HCT116 (cell line): ENCODE measurements around the gene AFF1. TPM values are rescaled to one million over a fixed set of nuclear protein-coding genes. Genes with fewer than 3 reads are reported as not detected.
A peak's percentile ranks its signal among the peaks of the same experiment; 100 is the strongest.

Experiments used
- ATAC-seq: fragments of 200-7000 bp; cut with Tn5 transposase; 2 replicates; pipeline ENCODE4 v1.9.1; 2020; ENCODE audit warnings: mild to moderate bottlenecking, moderate library complexity
- Bru-seq: library from RNA; stranded (reverse); fragments of 400-500 nt; gene quantifications from one replicate; lab custom pipeline; 2021; lab: Mats Ljungman, UMichigan
- BruChase-seq, 2 experiments: library from RNA; stranded (reverse); fragments of 400-500 nt; gene quantifications; one replicate each; lab custom pipeline; 2021; lab: Mats Ljungman, UMichigan
- BruUV-seq: library from RNA; stranded (reverse); fragments of 400-500 nt; replicated peaks from 2 replicates; lab custom pipeline; 2021; lab: Mats Ljungman, UMichigan
- CTCF ChIA-PET: fragments of 300-600 bp; sonication (Branson Sonifier 250); formaldehyde crosslinking; loops from one replicate; lab custom pipeline; 2021; ENCODE audit warnings: antibody characterized with exemption; lab: Charles Lee
- POLR2A ChIA-PET: fragments of 300-600, 350-600 bp; sonication (Branson Sonifier 250); formaldehyde crosslinking; loops from one replicate; lab custom pipeline; 2021; ENCODE audit warnings: antibody characterized with exemption; lab: Charles Lee
- RAD21 ChIA-PET, 2 experiments: fragments of 300-600 bp; sonication (Branson Sonifier 250); formaldehyde crosslinking; loops; one replicate each; lab custom pipeline; 2023; ENCODE audit warnings: low total read pairs in 2 of 2; ENCODE audit not compliant: uncharacterized antibody in 2 of 2, unreplicated experiment in 2 of 2, low non-redundant PET in 1 of 2; lab: Charles Lee
- DNase-seq: peaks from one replicate; pipeline ENCODE4 v3.0.0-alpha.2; 2010; ENCODE audit warnings: low read depth, low spot score
- H2AFZ ChIP-seq: fragments of 200-600 bp; shearing (Covaris generic), sonication (generic); 2 replicates; pipeline ENCODE4 v1.6.1; 2017; ENCODE audit warnings: low read depth, mixed run types, mixed read lengths, antibody characterized with exemption, low read length; ENCODE audit not compliant: poor library complexity, severe bottlenecking
- H3K27ac ChIP-seq: 2 replicates; pipeline ENCODE4 v1.5.1; 2012; ENCODE audit warnings: low read depth, low read length
- H3K27me3 ChIP-seq: fragments of 200-600 bp; sonication (generic); 2 replicates; pipeline ENCODE4 v1.6.1; 2016; ENCODE audit warnings: mixed run types, low read length, mixed read lengths; ENCODE audit not compliant: insufficient read depth
- H3K36me3 ChIP-seq, 2 experiments: fragments of 200-500 bp in 1 of 2; fragments of 200-600 bp in 1 of 2; sonication (Bioruptor generic) in 1 of 2; sonication (generic) in 1 of 2; 2 replicates each; pipeline versions ENCODE4 v1.5.1 to v1.6.1; 2014 to 2016; ENCODE audit warnings: low read length in 2 of 2, inconsistent platforms in 1 of 2, mixed read lengths in 1 of 2, mixed run types in 1 of 2; ENCODE audit not compliant: insufficient read depth in 2 of 2, control insufficient read depth in 1 of 2
- H3K4me1 ChIP-seq, 2 experiments: fragments of 200-600 bp in 1 of 2; sonication (generic) in 1 of 2; 2 replicates each; pipeline versions ENCODE4 v1.5.1 to v1.6.1; 2012 to 2017; ENCODE audit warnings: low read length in 2 of 2, inconsistent platforms in 1 of 2, mild to moderate bottlenecking in 1 of 2, mixed read lengths in 1 of 2, mixed run types in 1 of 2, moderate library complexity in 1 of 2; ENCODE audit not compliant: insufficient read depth in 2 of 2, control insufficient read depth in 1 of 2
- H3K4me2 ChIP-seq: fragments of 200-600 bp; sonication (generic); 2 replicates; pipeline ENCODE4 v1.6.1; 2017; ENCODE audit warnings: mixed run types, low read length, mixed read lengths
- H3K4me3 ChIP-seq, 2 experiments: fragments of 200-600 bp in 1 of 2; sonication (generic) in 1 of 2; replicated peaks in 1 of 2; 2 replicates each; pipeline ENCODE4 v1.5.1; 2011 to 2016; ENCODE audit warnings: low read length in 2 of 2, control low read depth in 1 of 2, low read depth in 1 of 2, mild to moderate bottlenecking in 1 of 2, mixed read lengths in 1 of 2, mixed run types in 1 of 2
- H3K79me2 ChIP-seq: fragments of 200-600 bp; sonication (generic); 2 replicates; pipeline ENCODE4 v1.6.1; 2017; ENCODE audit warnings: mild to moderate bottlenecking, mixed run types, low read length, moderate library complexity, mixed read lengths; ENCODE audit not compliant: insufficient read depth
- H3K9ac ChIP-seq: fragments of 200-600 bp; sonication (generic); 2 replicates; pipeline ENCODE4 v1.6.1; 2016; ENCODE audit warnings: low read length, mixed read lengths
- H3K9me2 ChIP-seq: fragments of 200-600 bp; sonication (generic), shearing (Covaris generic); 2 replicates; pipeline ENCODE4 v1.6.1; 2017; ENCODE audit warnings: mixed run types, mild to moderate bottlenecking, moderate library complexity; ENCODE audit not compliant: insufficient read depth
- H3K9me3 ChIP-seq, 2 experiments: fragments of 200-500 bp in 1 of 2; fragments of 200-600 bp in 1 of 2; sonication (Bioruptor generic) in 1 of 2; sonication (generic) in 1 of 2; 2 replicates each; pipeline ENCODE4 v1.6.1; 2014 to 2017; ENCODE audit warnings: low read length in 2 of 2, mixed read lengths in 2 of 2, inconsistent platforms in 1 of 2, low read depth in 1 of 2, mild to moderate bottlenecking in 1 of 2, mixed run types in 1 of 2, moderate library complexity in 1 of 2; ENCODE audit not compliant: control insufficient read depth in 1 of 2, insufficient read depth in 1 of 2
- H4K20me1 ChIP-seq: fragments of 200-600 bp; sonication (generic), shearing (Covaris generic); 2 replicates; pipeline ENCODE4 v1.6.1; 2017; ENCODE audit warnings: mixed run types, mild to moderate bottlenecking, moderate library complexity; ENCODE audit not compliant: insufficient read depth
- CBX3 ChIP-seq: IDR thresholded peaks from 2 replicates; pipeline ENCODE4 v1.6.1; 2012; ENCODE audit warnings: low read depth
- POLR2A ChIP-seq: IDR thresholded peaks from 2 replicates; pipeline ENCODE4 v1.7.0; 2011; ENCODE audit warnings: borderline replicate concordance; ENCODE audit not compliant: insufficient read depth, insufficient read length; ENCODE audit errors: extremely low read depth
- POLR2AphosphoS5 ChIP-seq: IDR thresholded peaks from 2 replicates; pipeline ENCODE4 v1.6.1; 2011; ENCODE audit warnings: mild to moderate bottlenecking, low read depth, low read length, moderate library complexity
- SIN3A ChIP-seq: IDR thresholded peaks from 2 replicates; pipeline ENCODE4 v1.6.1; 2012; ENCODE audit warnings: low read depth
- YY1 ChIP-seq: IDR thresholded peaks from 2 replicates; pipeline ENCODE4 v1.6.1; 2011; ENCODE audit warnings: low read length, low read depth, moderate library complexity, mild to moderate bottlenecking; ENCODE audit not compliant: insufficient replicate concordance; ENCODE audit errors: extremely low read depth
- ZFX ChIP-seq: fragments of 450-650 bp; IDR thresholded peaks from 2 replicates; pipeline ENCODE4 v1.6.1; 2017
- intact Hi-C: fragments of 100-400 bp; cut with micrococcal nuclease; formaldehyde crosslinking; loops from 2 replicates; pipeline ENCODE4 v1.10.0; 2022
- long read RNA-seq: library from polyadenylated mRNA; unstranded; transcript quantifications from one replicate; pipeline ENCODE4 v2.0.0, GENCODE V29; 2021; ENCODE audit not compliant: unreplicated experiment
- polyA plus RNA-seq: library from polyadenylated mRNA; unstranded; fragments of >200 nt; gene quantifications from 2 replicates; pipeline ENCODE4 v1.2.1, GENCODE V29; 2012; ENCODE audit warnings: missing spikeins
- total RNA-seq: library from RNA; stranded (reverse); gene quantifications from one replicate; pipeline ENCODE4 v1.2.1, GENCODE V29; 2021; ENCODE audit not compliant: unreplicated experiment
- TF ChIP-seq, protein P1 (sequence below), 3 experiments: fragments of 200-600 bp in 1 of 3; sonication (generic) in 1 of 3; IDR thresholded peaks in 2 of 3; conservative IDR thresholded peaks in 1 of 3; 2 replicates each; pipeline ENCODE4 v1.5.1; 2012 to 2017; ENCODE audit warnings: low read depth in 2 of 3, low read length in 2 of 3, antibody characterized with exemption in 1 of 3, borderline replicate concordance in 1 of 3, control low read depth in 1 of 3, mild to moderate bottlenecking in 1 of 3, mixed read lengths in 1 of 3, mixed run types in 1 of 3, moderate library complexity in 1 of 3; ENCODE audit not compliant: insufficient read depth in 1 of 3
- TF ChIP-seq, protein P2 (sequence below): IDR thresholded peaks from 2 replicates; pipeline ENCODE4 v1.6.1; 2012; ENCODE audit warnings: low read depth
- TF ChIP-seq, protein P3 (sequence below): IDR thresholded peaks from 2 replicates; pipeline ENCODE4 v1.6.1; 2012

The AFF1 gene, protein sequence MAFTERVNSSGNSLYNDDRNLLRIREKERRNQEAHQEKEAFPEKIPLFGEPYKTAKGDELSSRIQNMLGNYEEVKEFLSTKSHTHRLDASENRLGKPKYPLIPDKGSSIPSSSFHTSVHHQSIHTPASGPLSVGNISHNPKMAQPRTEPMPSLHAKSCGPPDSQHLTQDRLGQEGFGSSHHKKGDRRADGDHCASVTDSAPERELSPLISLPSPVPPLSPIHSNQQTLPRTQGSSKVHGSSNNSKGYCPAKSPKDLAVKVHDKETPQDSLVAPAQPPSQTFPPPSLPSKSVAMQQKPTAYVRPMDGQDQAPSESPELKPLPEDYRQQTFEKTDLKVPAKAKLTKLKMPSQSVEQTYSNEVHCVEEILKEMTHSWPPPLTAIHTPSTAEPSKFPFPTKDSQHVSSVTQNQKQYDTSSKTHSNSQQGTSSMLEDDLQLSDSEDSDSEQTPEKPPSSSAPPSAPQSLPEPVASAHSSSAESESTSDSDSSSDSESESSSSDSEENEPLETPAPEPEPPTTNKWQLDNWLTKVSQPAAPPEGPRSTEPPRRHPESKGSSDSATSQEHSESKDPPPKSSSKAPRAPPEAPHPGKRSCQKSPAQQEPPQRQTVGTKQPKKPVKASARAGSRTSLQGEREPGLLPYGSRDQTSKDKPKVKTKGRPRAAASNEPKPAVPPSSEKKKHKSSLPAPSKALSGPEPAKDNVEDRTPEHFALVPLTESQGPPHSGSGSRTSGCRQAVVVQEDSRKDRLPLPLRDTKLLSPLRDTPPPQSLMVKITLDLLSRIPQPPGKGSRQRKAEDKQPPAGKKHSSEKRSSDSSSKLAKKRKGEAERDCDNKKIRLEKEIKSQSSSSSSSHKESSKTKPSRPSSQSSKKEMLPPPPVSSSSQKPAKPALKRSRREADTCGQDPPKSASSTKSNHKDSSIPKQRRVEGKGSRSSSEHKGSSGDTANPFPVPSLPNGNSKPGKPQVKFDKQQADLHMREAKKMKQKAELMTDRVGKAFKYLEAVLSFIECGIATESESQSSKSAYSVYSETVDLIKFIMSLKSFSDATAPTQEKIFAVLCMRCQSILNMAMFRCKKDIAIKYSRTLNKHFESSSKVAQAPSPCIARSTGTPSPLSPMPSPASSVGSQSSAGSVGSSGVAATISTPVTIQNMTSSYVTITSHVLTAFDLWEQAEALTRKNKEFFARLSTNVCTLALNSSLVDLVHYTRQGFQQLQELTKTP
- 43.1 TPM for total RNA-seq
- polyA plus RNA-seq, result 7.5 and 8.8 TPM in 2 replicates
- percentile 83 among the genes with signal in this experiment for Bru-seq, nascent RNA
- percentile 71 among the genes with signal in this experiment for BruChase-seq, experiment 1, labeled RNA remaining after a 6-hour chase
- percentile 76 among the genes with signal in this experiment for BruChase-seq, experiment 2, labeled RNA remaining after a 2-hour chase
- long read RNA-seq, partial matches to known transcripts, result 0 of 8 reads
- long read RNA-seq, other reads (novel, unspliced or antisense), result 8 of 8 reads

DNA sequence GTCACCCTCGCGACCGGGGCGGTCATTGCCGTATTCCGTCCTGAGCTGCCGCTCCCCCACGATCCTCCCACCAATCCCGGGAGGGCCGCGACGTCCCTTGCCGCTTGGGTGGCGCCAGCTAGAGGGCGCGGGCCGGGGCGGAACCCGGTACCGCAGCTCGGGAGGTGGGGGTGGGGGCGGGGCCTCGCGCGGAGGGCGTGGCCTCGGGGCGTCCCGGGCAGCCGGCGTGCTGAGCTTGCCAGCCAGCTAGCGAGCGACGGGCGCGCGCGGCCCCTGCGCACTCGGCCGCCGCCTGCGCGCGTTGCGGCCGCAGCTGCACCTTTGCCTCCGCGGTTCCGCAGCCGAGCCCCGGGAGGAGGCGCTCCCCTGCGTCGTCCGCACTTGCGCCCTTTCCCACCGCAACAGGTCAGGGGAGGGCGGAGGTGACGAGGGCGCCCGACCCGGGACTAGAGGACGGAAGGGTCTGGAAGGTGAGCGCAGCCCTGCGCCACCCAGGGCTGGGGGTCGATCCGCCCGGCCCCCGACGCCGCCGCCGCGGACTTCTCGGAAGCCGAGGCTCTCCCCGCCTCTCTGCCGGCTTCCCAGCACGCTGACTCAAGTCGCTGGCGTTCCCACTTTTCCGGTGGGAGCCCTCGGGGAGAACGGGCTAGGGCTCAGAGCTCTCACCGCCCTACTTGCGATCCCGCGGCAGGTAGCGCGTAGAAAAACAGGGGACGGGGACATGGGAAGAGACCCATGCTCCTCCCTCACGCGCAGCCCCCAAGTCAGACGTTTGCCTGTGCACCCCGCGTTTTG lies at the start of gene AFF1:
Gene AFF1 (plus strand): TSS at position 241 of the 795 bp plus-strand sequence. CDS start 13,523 bp downstream, outside the sequence.
- DNase-seq, result peak; percentile 82
- Histone ChIP-seq H3K27ac (peak within 1 kb of the TSS; percentile 91), H2AFZ (peak within 1 kb of the TSS; percentile 81), H3K9ac (peak within 1 kb of the TSS; percentile 83), H3K9me3 (no peaks in the 10 kb centered on the region), H3K27me3 (no peaks in the 10 kb centered on the region), H3K4me3 (peak within 1 kb of the TSS; percentile 59 to 84), H3K4me2 (peak within 1 kb of the TSS; percentile 98), H3K36me3 (no peaks in the 10 kb centered on the region), H4K20me1 (no peaks in the 10 kb centered on the region), H3K4me1 (peaks cover 16 to 35% of the 10 kb centered on the region in 2 experiments), H3K79me2 (peaks cover 36% of the 10 kb centered on the region), H3K9me2 (no peaks in the 10 kb centered on the region)
- TF ChIP-seq, protein P1, sequence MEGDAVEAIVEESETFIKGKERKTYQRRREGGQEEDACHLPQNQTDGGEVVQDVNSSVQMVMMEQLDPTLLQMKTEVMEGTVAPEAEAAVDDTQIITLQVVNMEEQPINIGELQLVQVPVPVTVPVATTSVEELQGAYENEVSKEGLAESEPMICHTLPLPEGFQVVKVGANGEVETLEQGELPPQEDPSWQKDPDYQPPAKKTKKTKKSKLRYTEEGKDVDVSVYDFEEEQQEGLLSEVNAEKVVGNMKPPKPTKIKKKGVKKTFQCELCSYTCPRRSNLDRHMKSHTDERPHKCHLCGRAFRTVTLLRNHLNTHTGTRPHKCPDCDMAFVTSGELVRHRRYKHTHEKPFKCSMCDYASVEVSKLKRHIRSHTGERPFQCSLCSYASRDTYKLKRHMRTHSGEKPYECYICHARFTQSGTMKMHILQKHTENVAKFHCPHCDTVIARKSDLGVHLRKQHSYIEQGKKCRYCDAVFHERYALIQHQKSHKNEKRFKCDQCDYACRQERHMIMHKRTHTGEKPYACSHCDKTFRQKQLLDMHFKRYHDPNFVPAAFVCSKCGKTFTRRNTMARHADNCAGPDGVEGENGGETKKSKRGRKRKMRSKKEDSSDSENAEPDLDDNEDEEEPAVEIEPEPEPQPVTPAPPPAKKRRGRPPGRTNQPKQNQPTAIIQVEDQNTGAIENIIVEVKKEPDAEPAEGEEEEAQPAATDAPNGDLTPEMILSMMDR (IDR thresholded peaks at IDR 0.05 in 2 of 3, conservative IDR thresholded peaks at IDR 0.05 in 1 of 3; ENCODE audit: borderline replicate concordance in 1 of 3, insufficient read depth in 1 of 3, low read depth in 2 of 3, low read length in 2 of 3), result peak in 2 of 3 experiments; percentile 13 to 38; a peak in 2 of 6 replicates
- peak; percentile 92 for TF ChIP-seq POLR2AphosphoS5
- TF ChIP-seq, protein P2, sequence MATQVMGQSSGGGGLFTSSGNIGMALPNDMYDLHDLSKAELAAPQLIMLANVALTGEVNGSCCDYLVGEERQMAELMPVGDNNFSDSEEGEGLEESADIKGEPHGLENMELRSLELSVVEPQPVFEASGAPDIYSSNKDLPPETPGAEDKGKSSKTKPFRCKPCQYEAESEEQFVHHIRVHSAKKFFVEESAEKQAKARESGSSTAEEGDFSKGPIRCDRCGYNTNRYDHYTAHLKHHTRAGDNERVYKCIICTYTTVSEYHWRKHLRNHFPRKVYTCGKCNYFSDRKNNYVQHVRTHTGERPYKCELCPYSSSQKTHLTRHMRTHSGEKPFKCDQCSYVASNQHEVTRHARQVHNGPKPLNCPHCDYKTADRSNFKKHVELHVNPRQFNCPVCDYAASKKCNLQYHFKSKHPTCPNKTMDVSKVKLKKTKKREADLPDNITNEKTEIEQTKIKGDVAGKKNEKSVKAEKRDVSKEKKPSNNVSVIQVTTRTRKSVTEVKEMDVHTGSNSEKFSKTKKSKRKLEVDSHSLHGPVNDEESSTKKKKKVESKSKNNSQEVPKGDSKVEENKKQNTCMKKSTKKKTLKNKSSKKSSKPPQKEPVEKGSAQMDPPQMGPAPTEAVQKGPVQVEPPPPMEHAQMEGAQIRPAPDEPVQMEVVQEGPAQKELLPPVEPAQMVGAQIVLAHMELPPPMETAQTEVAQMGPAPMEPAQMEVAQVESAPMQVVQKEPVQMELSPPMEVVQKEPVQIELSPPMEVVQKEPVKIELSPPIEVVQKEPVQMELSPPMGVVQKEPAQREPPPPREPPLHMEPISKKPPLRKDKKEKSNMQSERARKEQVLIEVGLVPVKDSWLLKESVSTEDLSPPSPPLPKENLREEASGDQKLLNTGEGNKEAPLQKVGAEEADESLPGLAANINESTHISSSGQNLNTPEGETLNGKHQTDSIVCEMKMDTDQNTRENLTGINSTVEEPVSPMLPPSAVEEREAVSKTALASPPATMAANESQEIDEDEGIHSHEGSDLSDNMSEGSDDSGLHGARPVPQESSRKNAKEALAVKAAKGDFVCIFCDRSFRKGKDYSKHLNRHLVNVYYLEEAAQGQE, result no peak
- TF ChIP-seq CBX3, result no peak
- TF ChIP-seq SIN3A, result peak; percentile 55; the same call in 1 of the 2 replicates
- TF ChIP-seq YY1, result peak; percentile 60
- TF ChIP-seq, protein P3, sequence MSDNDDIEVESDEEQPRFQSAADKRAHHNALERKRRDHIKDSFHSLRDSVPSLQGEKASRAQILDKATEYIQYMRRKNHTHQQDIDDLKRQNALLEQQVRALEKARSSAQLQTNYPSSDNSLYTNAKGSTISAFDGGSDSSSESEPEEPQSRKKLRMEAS, result peak; percentile 58
- no peak for TF ChIP-seq ZFX
- peak; percentile 49 for TF ChIP-seq POLR2A
- ATAC-seq, result peak; percentile 85
- POLR2A ChIA-PET, result interaction anchor here (0.8 to 2.4 kb wide), 11 partner anchors 10 to 76 kb away, joined by 3 to 17 read pairs (median 4); no protein-coding TSS in a partner anchor
- RAD21 ChIA-PET, result interaction anchor here (0.6 to 1.1 kb wide), 4 partner anchors 12 to 1617 kb away, joined by 3 to 5 read pairs (median 3); no protein-coding TSS in a partner anchor
- CTCF ChIA-PET, result interaction anchor here (1.4 to 3.7 kb wide), 3 partner anchors 12 to 300 kb away, joined by 5 to 28 read pairs (median 8); no protein-coding TSS in a partner anchor
- BruUV-seq, result no TSS peak
- intact Hi-C loops, result loop anchor here (5.0 kb wide), 1 partner anchor 42 kb away; no protein-coding TSS in a partner anchor
